ENCODE data around the gene RPS17.
"Not testable (repeated sequence)": the region's sequence is repeated elsewhere in the genome, so short reads cannot be mapped to it uniquely, and the experiment has no call there.

RPS17 gene

GRCh38 chr15:82505842-82506241 lies 34.4 kb downstream of the RPS17 start:
- not testable (repeated sequence) for DNase-seq

GRCh38 chr15:82504074-82504473 lies 36.2 kb downstream of the RPS17 start:
- not testable (repeated sequence) for DNase-seq

GRCh38 chr15:82502700-82503339 lies 37.4 kb downstream of the RPS17 start:
- DNase-seq, result not testable (repeated sequence)

- DNase-seq, result not testable (repeated sequence)
Measured at GRCh38 chr15:82500772-82501171, 39.5 kb downstream of the RPS17 start.

- not testable (repeated sequence) for DNase-seq
Measured at GRCh38 chr15:82497978-82498377, 42.3 kb downstream of the RPS17 start.

- not testable (repeated sequence) for DNase-seq
Measured at GRCh38 chr15:82488250-82488649, 52.0 kb downstream of the RPS17 start.

GRCh38 chr15:82487045-82487444 lies 53.2 kb downstream of the RPS17 start:
- DNase-seq, result not testable (repeated sequence)
